ENCODE data around the gene UBE2F.

DNA sequence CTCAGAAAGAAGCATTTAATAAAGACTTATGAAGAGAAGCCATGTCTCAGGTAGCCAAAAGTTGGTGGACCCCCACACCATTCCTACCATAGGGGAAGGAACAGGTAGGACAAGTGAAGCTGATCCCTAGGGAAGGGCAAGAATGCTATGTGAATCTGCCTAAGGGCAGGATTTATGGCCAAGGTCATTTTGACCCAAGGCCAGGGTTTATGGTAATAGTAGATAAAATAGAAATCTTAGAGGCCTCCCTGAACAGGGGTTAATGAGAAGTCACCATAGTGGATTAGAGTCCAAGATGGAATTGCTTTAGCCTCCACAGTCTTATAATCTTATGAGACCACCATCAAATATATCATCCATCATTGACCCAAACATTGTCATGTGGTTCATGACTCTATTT, 26.0 kb upstream of the UBE2F start:
- TF ChIP-seq, protein P1, sequence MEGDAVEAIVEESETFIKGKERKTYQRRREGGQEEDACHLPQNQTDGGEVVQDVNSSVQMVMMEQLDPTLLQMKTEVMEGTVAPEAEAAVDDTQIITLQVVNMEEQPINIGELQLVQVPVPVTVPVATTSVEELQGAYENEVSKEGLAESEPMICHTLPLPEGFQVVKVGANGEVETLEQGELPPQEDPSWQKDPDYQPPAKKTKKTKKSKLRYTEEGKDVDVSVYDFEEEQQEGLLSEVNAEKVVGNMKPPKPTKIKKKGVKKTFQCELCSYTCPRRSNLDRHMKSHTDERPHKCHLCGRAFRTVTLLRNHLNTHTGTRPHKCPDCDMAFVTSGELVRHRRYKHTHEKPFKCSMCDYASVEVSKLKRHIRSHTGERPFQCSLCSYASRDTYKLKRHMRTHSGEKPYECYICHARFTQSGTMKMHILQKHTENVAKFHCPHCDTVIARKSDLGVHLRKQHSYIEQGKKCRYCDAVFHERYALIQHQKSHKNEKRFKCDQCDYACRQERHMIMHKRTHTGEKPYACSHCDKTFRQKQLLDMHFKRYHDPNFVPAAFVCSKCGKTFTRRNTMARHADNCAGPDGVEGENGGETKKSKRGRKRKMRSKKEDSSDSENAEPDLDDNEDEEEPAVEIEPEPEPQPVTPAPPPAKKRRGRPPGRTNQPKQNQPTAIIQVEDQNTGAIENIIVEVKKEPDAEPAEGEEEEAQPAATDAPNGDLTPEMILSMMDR (IDR thresholded peaks at IDR 0.05), result no peak
- TF ChIP-seq POLR2A (IDR thresholded peaks at IDR 0.05), result no peak

Data from testis (tissue), 2 donors.